Stimulated activated CD4-positive, alpha-beta T cell treated with anti-CD3 and anti-CD28 coated beads, Interleukin-4, amount 100 ng/mL, for 24 hours (primary cell): ENCODE data around the gene STIMATE.

Source experiments
- DNase-seq: peaks from one replicate; pipeline ENCODE4 v3.0.0-alpha.2; 2020

The STIMATE gene

DNA sequence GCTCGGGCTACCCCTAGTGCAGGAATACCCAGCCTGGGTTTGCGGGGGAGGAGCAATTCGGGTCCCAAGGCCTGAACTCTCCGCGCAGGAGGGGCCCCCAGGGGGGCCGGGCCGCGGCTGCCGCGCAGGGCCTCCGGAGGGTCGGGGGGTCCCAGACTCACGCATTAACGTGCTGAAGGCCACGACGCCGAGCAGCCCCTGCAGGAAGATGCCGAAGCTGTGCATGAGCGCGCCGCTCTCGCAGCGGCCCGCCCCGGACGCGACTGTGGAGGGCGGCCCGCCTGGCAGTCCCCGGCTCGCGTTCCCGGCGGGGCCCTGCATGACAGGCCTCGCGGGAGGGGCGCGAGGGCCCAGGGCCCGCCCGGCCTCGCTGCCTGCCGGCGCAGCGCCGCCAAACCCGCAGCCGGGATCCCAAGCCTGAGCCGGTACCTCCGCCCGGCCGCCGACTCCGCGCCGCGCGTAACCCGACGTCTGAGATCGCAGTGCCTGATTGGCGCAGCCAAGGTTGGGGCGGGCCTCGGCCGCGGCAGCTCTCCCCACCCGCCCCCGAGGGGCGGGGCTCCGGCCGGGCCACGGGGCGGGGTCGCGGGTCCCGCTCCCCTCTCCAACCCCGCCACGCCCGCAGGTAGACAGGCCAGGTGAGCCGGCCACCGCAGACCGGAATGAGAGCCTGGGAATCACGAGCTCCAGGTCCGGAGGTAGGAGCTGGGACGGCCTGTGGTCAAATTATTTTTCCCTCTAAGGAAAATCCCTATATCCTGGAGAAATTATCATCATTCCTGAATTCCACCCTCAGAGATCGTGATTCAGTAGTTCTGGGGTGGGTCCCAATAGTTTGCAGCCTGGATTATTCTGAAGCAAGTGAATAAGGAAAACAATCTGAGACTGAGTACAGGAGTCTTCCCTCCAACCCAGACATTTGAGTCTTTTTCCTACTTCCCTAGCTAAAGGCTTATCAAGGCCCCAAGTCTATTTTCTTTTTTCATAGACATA is at the start of gene STIMATE:
STIMATE (minus strand) TSS at position 419 of the 993 bp plus-strand sequence; CDS start at position 321, 98 bp downstream.
- peak; percentile 87 for DNase-seq

DNA sequence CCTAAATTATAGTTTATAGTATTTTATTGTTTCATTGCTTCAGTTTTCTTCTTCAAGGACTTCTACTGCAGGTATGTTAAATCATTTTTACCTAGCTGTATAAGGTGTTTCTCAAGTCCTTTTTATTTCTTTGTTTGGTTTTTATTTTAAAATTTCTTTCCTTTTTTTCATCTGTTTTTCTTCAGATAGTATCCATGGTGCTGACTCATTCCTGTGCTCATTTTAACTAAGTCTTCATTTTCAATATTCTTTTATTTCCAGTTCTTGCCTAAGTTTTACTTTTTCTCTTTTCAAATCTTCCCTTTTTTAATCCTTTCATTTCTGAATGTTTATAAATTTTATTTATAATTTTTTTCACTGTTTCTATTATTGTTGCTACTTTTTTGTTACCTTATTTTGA is 42.3 kb upstream of the STIMATE start:
- no peak for DNase-seq

DNA sequence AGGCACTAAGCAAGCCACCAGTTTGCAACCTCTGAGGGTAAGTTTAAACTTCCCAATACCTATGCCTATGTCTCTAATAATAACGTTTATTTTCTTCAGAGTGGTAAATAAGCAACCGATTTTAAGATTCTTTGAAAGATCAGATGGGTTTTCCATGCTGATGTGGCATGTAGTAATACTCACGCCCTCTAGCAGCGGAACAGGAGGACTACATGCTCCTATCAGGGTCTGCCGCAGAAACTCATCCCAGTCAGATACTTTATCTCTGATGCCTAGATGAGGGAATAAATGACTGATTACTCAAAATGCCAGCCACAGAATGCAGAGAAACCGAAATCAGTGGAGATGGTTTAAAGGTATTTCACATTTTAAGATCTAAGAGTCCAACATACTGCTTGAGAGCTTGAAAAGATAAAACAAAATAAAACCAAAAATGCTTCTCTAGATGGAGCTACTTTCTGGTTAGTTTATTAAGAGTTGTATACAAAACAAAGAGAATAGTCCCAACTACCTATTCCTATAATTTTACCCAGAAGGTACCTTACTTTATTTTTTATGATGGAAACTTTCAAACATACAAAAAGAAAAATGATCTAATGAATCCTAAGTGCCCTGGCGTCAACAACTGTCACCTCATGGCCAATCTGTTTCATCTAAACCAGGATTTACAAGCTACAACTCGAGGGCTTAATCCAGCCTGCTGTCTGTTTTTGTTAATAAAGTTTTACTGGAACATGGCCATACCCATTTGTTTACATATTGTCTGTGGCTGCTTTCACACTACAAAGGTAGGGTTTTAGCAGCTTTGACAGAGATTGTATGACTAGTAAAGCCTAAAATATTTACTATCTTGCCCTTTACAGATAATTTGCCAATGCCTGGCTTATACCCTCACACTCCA is 37.5 kb upstream of the STIMATE start:
- DNase-seq = peak; percentile 63

DNA sequence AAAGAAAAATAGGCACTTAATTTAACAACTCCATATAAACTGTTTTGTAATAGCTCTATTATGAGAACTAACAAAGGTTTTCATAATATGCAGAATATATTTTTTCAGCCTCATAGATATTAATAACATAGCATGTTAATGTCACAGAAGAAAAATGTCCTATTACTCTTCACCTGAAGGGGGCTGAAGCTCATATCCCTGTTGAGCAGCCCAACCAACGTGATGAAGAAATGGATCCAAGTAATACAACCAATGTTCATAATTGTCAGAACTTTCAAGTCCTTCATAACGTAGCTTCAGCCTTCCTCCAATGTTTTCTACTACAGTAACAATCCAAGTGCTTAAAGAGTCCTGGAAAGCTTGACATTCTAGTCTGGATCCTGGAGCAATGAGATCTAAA is 34.5 kb upstream of the STIMATE start:
- no peak for DNase-seq

DNA sequence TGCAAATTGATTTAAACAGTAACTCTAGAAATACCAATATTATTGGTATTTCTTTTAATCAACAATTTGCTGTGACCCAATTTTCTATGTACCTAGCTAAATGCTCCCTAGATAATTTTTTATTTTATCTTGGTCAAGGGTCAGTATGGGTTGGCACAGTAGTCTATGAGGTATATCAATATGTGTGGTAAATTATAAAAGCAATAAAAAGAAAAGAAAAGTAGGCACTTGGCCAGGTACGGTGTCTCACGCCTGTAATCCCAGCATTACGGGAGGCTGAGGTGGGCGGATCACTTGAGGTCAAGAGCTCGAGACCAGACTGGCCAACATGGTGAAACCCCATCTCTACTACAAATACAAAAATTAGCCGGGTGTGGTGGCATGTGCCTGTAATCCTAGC is 34.0 kb upstream of the STIMATE start:
- no peak for DNase-seq

DNA sequence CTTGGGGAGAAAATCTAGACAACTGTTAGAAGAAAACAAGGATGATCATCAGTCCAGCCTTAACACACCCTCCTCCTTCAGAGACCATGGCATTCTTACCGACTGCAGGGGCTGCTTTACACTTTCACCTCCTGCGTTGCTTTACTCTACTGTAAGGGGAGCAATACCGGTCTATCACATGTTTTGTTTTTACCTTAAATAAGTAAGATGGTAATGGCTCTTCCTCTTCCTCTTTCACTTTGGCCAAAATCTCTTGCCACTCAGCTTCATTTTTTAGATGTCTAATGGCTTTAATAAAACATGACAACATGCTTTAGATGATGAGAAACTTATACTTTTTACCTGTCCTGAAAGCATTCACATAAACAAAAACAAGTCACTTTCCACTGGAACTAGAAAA is 33.4 kb upstream of the STIMATE start:
- no peak for DNase-seq

DNA sequence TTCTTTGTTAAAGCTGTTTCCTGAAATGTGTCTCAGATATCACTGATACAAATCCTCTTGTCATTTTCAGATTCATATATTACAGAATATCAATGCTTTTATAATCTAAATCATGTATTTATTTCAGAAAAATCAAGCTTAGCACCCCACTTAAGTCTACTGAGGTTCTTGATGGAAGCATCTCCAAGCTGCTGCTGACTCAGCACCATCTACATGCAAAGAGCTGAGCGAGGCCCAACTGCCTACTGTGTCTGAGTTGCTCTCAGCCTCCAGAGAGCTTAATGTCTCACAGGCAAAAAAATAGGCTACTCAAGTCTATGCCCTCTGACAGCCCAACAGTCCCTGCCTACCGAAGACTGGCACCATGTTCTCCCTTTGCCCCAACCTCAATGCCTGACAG is 29.2 kb upstream of the STIMATE start:
- no peak for DNase-seq

DNA sequence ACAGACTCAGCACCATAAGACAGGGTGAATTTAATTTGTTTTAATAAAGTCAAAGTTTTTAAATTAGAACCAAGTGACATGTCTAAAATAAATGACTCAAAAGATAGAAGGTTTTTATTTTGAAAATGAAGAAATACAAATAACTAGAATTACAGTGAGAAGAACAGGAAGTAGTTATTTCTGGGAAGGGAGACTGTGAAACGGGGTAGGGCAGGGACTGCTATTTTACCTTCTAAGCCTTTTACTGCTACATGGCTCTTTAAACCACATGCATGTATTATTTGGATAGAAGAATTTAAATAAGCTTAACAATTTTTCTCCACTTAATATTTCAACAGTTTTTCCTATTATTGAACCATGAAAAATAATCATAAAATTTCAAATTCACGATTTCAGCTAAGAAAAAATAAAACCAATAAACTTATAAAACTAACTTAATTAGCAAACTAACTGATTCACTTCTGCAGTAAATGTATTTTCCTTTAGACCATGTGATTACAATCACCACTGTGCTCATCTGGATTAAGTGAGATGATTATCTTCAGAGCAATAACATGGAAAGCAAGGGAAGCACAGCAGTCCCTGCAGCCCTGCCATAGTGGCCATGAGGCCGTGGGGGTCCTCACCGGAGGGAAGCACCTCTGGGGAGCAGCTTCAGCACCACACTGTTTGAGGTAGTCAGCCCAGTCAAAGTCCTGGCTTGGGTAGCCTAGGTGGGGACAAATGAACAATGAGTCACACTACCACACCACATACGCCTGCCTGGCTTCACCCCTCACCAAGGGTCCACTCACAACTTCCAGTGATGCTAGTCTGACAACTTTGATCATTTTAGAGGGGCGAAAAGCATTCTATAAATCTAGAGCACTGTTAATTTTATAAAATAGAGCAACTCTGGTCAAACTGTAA is 28.3 kb upstream of the STIMATE start:
- DNase-seq = no peak

DNA sequence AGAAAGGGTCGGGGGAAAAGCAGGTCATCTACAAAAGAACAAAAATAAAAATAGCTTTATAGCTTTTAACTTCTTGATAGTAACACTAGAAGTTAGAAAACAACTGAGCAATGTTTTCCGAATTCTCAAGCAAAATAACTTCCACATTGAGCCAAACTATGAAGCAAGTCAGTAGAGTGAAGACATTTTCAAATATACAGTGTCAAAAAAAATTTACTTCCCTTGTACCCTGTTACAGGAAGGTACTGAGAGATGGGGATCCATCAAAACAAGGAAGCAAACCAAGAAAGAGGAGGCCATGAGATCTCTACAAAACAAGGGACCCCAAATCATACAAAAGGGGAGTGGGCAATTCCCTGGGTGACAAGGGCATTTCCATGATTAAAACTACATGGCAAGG is 26.6 kb upstream of the STIMATE start:
- no peak for DNase-seq

DNA sequence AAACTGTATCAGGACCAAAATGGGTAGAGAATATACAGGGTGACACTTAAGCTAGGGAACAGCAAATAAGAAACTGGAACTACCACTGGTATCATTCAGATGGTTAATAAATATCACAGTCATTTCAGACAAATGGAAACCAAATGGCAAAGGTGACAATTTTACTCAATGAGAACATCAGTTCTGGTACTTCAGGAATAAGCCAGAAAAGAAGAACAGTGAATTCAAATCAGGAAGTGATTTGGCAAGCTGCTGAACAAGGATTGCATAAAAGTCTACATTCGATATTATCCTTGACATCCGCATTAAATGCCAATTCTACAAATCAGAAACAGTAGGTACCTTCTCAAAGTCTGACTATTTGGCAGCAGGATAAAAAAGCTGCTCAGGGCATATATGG is 23.5 kb upstream of the STIMATE start:
- DNase-seq = no peak

DNA sequence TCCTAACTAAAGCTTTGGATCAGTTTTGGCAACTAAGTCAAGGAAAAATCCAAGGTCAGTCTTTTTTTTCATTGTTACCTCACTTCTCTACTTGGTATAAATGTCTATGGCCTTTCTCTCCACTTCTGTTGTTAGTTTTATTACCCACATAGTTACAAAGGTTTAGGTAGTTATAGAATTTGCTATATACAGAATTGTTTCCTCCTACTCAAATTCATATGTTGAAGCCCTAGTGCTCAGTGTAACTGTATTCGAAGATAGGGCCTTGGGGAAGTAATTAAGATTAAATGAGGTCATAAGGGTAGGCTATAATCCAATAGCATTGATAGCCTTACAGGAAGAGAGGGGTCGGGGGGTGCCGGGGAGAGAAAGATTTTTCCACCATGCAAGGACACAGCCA is 19.7 kb upstream of the STIMATE start:
- no peak for DNase-seq

DNA sequence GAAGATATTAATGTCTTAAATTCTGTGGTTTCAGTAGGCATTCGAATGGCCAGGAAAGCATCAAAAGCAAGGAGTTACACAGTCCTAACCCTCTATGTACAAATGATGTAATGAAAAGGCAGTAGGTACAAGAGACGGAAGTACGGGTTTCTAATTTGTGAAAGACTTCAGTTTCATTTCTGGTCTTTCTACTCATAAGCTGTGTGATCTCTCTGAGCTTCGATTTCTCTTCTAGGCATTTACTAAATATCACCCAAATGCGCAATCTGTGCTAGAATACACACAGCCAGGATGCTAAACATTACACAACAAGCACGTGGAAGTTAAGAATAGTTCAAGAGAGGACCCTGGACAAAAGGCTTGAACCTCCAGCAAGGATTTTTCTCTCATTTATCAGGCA is 17.9 kb upstream of the STIMATE start:
- DNase-seq = no peak

DNA sequence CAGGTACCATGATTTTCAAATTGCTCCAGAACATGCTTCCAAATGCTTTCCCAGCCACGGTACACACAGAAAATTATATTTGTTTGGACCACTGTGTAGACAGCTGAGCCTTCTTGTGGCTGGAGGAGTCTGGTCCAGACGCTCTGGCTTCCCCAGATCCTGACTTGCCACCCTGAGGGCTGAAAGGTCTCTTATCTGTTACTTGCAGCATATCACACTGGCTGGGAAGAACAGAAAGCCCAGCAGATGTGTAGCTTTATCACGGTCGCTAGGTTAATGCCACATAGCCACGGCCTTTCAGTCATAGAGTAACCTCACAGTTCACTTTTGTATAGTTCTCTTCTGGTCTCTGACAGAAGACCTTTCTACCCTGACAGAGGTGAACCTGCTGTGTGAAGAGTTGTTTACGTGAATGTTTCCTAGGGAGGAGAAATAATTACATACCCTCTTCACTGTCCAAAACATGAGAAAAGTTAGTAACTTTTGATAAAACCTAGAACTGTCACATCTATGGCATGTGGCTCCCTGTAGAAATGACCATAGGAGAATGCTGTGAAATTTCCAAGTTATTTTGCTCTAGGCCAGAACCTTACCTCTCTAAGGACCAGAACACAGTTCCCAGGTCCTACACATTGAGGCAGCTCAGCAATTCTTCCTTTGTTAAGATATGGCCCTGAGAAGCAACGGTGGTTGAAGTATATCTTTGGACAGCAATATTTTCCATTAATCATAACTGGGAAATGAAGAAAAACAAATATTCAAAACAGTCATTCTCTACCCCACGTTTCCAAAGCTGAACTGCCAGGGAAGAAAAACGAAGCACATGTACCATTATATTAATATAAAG is 15.8 kb upstream of the STIMATE start:
- no peak for DNase-seq

DNA sequence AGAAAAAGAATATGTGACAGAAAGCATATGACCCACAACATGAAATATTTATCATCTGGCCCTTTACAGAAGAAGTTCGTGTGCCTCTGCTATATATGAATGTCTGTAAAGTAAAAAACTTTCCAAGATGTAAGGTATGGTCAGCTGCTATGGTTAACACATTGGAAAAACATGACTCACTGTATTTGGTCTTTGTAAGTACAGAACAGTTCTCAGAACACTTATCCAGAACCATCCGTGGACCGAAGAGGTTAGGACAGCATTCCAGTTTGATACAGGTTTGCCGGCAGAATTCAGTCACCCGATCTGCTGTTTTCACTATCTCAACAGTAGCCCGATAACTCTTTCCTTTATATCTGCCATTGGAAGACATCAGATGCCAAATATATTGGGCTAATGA is 13.5 kb upstream of the STIMATE start:
- DNase-seq = no peak

DNA sequence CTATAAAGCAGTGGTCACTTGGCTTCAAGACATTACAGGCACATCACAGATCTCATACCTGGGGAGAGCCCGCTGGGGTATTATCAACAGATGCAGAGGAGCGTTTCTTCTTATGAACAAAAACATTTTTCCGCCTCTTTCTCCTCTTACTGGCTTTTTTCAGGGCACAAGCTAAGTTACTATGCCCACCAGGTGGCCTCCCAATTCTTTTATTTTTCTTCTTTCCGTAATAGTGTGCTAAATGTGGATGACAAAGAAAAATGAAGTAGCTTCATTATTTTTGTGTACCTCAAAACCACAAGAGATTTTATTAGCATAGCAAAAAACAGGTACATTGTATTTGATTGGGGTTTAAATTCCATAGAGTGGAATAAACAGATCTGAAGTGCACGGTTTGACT is 10.1 kb upstream of the STIMATE start:
- no peak for DNase-seq

DNA sequence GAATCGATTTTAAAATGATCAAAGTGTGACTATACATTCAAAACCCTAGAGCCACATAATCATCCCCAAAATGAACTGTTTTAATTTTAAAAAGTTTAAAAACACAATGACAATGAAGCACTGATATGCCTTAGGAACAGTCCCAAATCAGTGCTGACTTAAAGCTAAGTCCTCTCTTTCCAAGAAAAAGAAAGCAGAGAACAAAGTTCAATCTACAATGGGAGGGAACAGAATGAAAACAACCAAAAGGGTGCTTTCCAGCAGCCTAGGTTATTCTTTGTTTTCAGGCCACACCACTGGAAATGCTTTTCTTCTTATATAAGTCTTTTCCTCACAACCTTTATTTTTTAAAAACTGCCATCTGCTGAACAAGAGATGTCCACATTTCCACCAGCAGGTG is 7.2 kb upstream of the STIMATE start:
- no peak for DNase-seq

DNA sequence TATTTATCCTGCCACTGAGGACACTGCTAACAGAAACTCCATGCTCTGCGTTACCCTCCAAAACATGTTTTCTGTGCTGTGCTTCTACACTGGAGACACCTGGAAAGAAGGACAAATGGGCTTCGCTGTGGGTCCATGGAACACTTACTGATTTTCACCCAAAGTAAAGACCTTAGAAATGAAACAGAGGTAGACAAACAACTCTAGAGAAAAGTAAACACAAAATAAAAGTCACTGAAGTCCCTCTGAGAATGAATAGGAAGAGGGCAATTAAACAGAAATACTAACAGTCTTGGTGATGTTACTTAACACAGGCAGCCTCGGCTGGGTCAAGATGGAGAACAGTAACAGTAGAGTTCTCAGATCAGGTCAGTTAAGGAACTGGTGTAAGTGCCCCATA is 6.7 kb upstream of the STIMATE start:
- DNase-seq = no peak

DNA sequence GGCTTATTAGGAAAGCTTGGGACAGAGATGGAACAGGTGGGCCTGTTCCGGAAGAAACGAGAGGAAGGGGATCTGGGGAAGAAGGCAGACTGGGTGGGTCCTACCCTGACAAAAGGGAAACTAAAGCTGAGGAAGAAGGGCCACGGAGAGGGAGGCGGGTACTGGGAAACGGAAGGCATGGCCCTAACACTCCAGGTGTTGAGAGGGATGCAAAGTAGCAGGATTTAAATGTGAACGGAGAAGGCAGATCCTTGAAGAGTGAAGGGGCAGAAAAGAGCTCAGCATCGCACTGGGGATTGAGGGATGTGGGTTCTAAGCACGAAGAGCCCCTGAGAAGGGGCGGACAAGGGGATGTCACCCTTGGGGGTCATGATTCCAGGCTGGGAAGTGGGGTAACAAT is 735 bp downstream of the STIMATE start:
- DNase-seq = no peak

DNA sequence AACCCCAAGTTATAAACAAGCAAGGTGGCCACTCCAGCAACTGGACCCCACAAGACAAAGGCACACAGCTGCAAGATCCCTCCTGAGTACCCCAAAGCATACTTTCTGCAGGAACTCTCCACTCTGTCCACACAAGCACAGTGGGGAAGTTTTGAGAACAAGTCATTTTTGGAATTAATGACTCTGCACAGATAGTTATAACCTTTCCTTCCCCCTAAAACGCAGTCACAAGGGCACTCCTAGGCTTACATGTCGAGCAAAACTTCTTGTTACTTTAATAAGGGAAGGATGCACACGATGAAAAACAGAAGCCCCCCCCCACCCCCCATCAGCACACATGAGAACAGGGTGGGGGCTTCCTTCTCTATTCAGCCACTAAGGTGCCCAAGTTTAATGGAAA is 1.2 kb downstream of the STIMATE start:
- DNase-seq = no peak

DNA sequence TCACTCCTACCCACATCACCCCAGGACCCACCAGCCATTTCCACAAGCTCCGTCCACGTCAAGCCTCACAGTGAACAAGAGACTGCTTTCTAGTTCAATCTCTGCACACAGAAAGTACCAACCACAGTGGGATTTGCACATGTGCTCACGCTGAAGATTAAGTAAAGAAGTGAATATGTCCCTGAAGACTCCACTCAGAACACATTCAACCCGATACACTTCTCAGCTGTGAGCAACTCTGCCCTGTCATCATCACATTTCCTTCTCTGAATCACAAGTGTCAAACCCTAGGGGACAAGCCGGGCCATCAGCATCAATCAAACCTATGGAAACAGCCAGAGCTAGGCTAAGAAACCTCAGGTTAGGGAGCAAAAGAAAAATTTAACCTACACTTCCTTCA is 1.9 kb downstream of the STIMATE start:
- DNase-seq = peak; percentile 47

DNA sequence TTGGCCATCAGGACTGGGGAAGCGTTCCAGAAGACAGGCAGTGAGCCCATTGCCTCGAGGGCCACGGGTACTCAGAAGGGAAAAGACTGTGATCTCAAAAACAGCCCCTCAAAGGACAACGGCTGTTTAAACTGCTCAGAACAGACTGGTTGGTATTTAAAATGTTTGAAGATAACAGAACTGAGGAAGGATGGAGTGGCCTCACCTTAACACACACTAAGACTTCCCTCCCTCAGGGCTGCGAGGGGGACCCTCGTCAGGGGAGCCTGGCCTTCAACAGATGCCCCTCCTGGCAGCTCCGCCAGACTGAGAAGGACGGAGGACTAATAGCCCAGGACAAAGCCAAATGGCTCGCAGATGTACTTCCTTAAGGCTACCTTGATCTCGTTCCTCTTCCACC is 2.6 kb downstream of the STIMATE start:
- DNase-seq = no peak

DNA sequence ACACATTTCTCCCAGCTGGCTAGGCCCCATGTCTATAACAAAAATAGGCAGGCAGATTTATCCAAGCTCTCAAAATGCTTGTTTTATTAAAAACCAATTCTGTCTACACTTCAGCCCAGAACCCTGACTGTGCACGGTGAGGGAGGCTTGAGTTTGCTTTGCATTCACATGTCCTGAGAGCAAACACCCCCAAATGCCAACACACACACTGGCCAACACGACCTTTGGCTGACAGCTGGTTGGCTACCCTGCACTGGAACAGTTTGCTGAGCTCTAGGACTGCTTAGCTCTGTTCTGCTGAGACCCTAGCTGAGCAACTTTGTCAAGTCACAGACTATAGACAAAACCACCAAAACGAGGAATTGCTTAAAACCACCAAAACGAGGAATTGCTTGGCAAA is 3.6 kb downstream of the STIMATE start:
- DNase-seq = no peak
